Lung (tissue), 12 donors: ENCODE results near the gene MRGPRF. TPM values are rescaled to one million over a fixed set of nuclear protein-coding genes. Genes with fewer than 3 reads are reported as not detected.

Experiments used
- ATAC-seq: fragments of 200-7000 bp; cut with Tn5 transposase; one replicate; pipeline ENCODE4 v1.9.1; 2020; ENCODE audit warnings: moderate number of reproducible peaks; ENCODE audit not compliant: insufficient read depth, low FRiP score
- DNase-seq, 3 donors: peaks; one replicate each; pipeline ENCODE4 v3.0.0-alpha.2; 2013 to 2017
- H3K27ac ChIP-seq, 2 donors: one replicate each; pipeline ENCODE4 v1.5.1; 2013; ENCODE audit warnings: mild to moderate bottlenecking in 2 of 2, moderate library complexity in 2 of 2, control low read depth in 1 of 2, inconsistent platforms in 1 of 2, low read depth in 1 of 2, low read length in 1 of 2
- H3K27me3 ChIP-seq, 3 donors: one replicate each; pipeline ENCODE4 v1.5.1; 2013; ENCODE audit warnings: low read length in 2 of 3; ENCODE audit not compliant: control insufficient read depth in 3 of 3, insufficient read depth in 3 of 3
- H3K36me3 ChIP-seq, 4 donors: one replicate each; pipeline ENCODE4 v1.5.1; 2013; ENCODE audit warnings: low read length in 4 of 4, mild to moderate bottlenecking in 1 of 4, moderate library complexity in 1 of 4; ENCODE audit not compliant: control insufficient read depth in 4 of 4, insufficient read depth in 4 of 4
- H3K4me1 ChIP-seq, 5 donors: one replicate each; pipeline ENCODE4 v1.5.1; 2013; ENCODE audit warnings: low read length in 5 of 5, mild to moderate bottlenecking in 2 of 5, moderate library complexity in 1 of 5; ENCODE audit not compliant: control insufficient read depth in 5 of 5, insufficient read depth in 5 of 5
- H3K4me3 ChIP-seq: one replicate; pipeline ENCODE4 v1.5.1; 2013; ENCODE audit warnings: mild to moderate bottlenecking, control low read depth, moderate library complexity
- H3K9ac ChIP-seq, 2 donors: one replicate each; pipeline ENCODE4 v1.5.1; 2013; ENCODE audit warnings: low read length in 2 of 2, control low read depth in 1 of 2; ENCODE audit not compliant: insufficient read depth in 1 of 2
- H3K9me3 ChIP-seq, 4 donors: one replicate each; pipeline ENCODE4 v1.5.1; 2013; ENCODE audit warnings: low read length in 3 of 4, mild to moderate bottlenecking in 1 of 4, moderate library complexity in 1 of 4; ENCODE audit not compliant: control insufficient read depth in 4 of 4, insufficient read depth in 3 of 4
- WGBS, 2 donors: extraction: QIAGEN DNeasy Blood & Tissue Kit; methylation state at CpG; one replicate each; pipeline ENCODE4 v1.1.7; 2013; 5-methylcytosine and 5-hydroxymethylcytosine counted together
- polyA plus RNA-seq, 2 donors: library from polyadenylated mRNA; stranded (reverse); fragments of 200-250 nt; gene quantifications; one replicate each; pipeline ENCODE4 v1.2.1, GENCODE V29; 2013
- total RNA-seq, 2 donors: library from RNA; depleted of rRNA in 1 of 2; stranded (reverse); fragments of >200 nt in 1 of 2; gene quantifications; one replicate each; pipeline ENCODE4 v1.2.1, GENCODE V29; 2014 to 2021
- TF ChIP-seq, protein P1 (sequence below): IDR thresholded peaks from 2 replicates; pipeline ENCODE4 v1.5.1; 2012; ENCODE audit warnings: mild to moderate bottlenecking; ENCODE audit errors: control extremely low read depth, extremely low read depth
- donor health status: control.
- donor health status: control.
- donor health status: Bipolar disorder and iron deficiency.
- donor health status: healthy.
- donor health status: DM: yes; HTN: yes; CAD: no.

Gene MRGPRF
- total and polyA plus RNA-seq, 4 donors = 9.2 to 16.8 (median 12.2) TPM

DNA sequence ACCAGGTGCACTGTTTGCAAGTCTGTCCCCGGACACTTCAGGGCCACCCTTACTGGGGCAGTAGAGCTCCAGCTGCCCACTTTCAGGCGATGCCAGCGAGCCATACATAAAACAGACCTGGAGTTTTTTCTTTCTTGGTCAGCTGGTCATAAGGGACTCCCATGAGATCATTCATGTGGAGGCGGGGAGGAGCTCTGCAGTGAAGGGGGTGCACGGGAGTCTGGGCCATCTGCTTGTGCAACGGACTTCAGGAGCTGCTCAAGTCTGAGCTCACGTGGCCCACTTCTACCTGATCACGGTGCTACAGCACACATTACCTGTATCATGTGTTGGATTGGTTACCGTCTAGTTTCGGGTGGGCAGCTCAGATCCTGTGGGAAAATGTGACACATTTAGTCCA, 9.2 kb upstream of the MRGPRF start:
- Histone ChIP-seq H3K27me3 (no peaks in the 10 kb centered on the region), H3K9ac (no peak overlapping the region), H3K4me1 (no peaks in the 10 kb centered on the region), H3K9me3 (no peaks in the 10 kb centered on the region), H3K27ac (no peak overlapping the region), H3K36me3 (no peaks in the 10 kb centered on the region), H3K4me3 (no peak overlapping the region)
- ATAC-seq (no peak), DNase-seq (no peak)
- TF ChIP-seq, protein P1, sequence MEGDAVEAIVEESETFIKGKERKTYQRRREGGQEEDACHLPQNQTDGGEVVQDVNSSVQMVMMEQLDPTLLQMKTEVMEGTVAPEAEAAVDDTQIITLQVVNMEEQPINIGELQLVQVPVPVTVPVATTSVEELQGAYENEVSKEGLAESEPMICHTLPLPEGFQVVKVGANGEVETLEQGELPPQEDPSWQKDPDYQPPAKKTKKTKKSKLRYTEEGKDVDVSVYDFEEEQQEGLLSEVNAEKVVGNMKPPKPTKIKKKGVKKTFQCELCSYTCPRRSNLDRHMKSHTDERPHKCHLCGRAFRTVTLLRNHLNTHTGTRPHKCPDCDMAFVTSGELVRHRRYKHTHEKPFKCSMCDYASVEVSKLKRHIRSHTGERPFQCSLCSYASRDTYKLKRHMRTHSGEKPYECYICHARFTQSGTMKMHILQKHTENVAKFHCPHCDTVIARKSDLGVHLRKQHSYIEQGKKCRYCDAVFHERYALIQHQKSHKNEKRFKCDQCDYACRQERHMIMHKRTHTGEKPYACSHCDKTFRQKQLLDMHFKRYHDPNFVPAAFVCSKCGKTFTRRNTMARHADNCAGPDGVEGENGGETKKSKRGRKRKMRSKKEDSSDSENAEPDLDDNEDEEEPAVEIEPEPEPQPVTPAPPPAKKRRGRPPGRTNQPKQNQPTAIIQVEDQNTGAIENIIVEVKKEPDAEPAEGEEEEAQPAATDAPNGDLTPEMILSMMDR = no peak
- WGBS, 2 donors = 85 to 86% methylated on average over 10 of the region's 10 CpGs

DNA sequence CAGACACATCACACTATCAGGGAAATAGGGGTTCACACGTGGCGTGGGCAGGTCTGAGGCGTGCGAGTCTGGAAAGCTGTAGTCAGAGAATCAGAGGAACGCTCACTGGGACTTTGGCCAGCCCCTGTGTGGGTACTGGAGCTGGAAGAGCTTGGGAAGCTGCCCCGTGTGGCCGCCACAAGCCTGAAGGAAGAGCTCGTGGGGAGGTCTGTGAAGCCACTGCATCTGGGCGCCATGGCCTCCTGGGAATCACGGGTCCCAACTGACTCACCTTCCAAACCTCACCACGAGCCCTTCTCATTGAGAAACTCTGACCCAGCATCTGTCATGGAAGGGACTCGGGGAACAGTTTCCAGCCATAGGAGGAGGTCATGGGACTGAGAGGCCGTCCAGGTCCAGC, 5.9 kb upstream of the MRGPRF start:
- no peak overlapping the region for H3K4me3 ChIP-seq
- H3K4me1 ChIP-seq = peaks cover 0 to 16% (median 5%) of the 10 kb centered on the region in 5 donors
- no peak overlapping the region for H3K27ac ChIP-seq
- no peak overlapping the region for H3K9ac ChIP-seq
- DNase-seq (no peak), ATAC-seq (no peak)
- no peaks in the 10 kb centered on the region for H3K36me3 ChIP-seq
- no peaks in the 10 kb centered on the region for H3K27me3 ChIP-seq
- H3K9me3 ChIP-seq = peaks cover 0 to 4% (median 0%) of the 10 kb centered on the region in 4 donors
- 74 to 75% methylated on average over 13 of the region's 13 CpGs for WGBS, 2 donors
- TF ChIP-seq, protein P1 = no peak

- 85 to 87% methylated on average over 10 of the region's 10 CpGs for WGBS, 2 donors
- Histone ChIP-seq H3K36me3 (no peaks in the 10 kb centered on the region), H3K27me3 (no peaks in the 10 kb centered on the region), H3K9ac (no peak overlapping the region), H3K4me3 (no peak overlapping the region), H3K4me1 (peaks cover 0 to 26% (median 5%) of the 10 kb centered on the region in 5 donors), H3K27ac (no peak overlapping the region), H3K9me3 (peaks cover 0 to 4% (median 0%) of the 10 kb centered on the region in 4 donors)
- DNase-seq = no peak
- TF ChIP-seq, protein P1 = no peak
- no peak for ATAC-seq
These were observed 4.9 kb upstream of the MRGPRF start for GRCh38 chr11:69017951-69018350.

DNA sequence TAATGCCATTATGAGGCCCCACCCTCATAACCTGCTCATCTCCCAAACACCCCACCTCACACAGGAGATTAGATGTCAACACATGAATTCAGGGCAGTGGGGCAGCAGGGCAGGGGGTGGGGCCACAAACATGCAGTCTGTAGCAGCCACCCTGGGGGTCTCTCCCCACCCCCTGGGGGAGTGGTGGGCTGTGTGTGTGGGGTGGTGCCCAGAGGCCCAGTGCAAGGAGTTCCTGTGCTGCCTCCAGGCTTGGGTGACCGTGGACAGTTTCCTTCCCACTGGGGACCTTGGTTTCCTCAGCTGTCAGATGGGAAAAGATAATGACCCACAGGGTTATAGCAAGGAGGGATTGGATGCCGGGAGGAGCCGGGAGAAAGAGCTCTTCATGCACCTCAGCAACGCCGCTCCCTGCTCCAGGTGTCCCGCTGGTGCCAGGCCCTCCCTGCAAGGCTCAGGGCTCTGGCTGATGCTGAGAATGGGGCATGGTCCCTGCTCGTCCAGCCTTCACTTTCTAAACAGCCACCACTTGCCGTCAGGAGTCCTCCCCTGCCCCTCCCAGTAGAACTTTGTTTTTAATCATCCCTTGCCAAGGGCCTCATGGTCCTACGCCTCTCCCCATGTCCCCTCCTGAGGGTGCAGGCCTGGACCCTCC, 2.0 kb upstream of the MRGPRF start:
- H3K36me3 ChIP-seq = no peaks in the 10 kb centered on the region
- 74 to 78% methylated on average over 9 of the region's 9 CpGs for WGBS, 2 donors
- no peak overlapping the region for H3K4me3 ChIP-seq
- H3K9ac ChIP-seq = peak overlapping the region in 1 of 2 donors; percentile 56
- TF ChIP-seq, protein P1 = no peak
- DNase-seq (no peak), ATAC-seq (no peak)
- H3K4me1 ChIP-seq = peaks cover 0 to 54% (median 12%) of the 10 kb centered on the region in 5 donors
- H3K27me3 ChIP-seq = no peaks in the 10 kb centered on the region
- peaks cover 0 to 4% (median 0%) of the 10 kb centered on the region in 4 donors for H3K9me3 ChIP-seq
- H3K27ac ChIP-seq = peak overlapping the region in 1 of 2 donors; percentile 13
